ENCODE data around the gene LAMC2. TPM values are rescaled to one million over a fixed set of nuclear protein-coding genes. Genes with fewer than 3 reads are reported as not detected.
A peak's percentile ranks its signal among the peaks of the same experiment; 100 is the strongest.

The LAMC2 gene
- total RNA-seq, 4 donors from 2014 or later, result 9.4 to 17.4 (median 15.9) TPM

DNA sequence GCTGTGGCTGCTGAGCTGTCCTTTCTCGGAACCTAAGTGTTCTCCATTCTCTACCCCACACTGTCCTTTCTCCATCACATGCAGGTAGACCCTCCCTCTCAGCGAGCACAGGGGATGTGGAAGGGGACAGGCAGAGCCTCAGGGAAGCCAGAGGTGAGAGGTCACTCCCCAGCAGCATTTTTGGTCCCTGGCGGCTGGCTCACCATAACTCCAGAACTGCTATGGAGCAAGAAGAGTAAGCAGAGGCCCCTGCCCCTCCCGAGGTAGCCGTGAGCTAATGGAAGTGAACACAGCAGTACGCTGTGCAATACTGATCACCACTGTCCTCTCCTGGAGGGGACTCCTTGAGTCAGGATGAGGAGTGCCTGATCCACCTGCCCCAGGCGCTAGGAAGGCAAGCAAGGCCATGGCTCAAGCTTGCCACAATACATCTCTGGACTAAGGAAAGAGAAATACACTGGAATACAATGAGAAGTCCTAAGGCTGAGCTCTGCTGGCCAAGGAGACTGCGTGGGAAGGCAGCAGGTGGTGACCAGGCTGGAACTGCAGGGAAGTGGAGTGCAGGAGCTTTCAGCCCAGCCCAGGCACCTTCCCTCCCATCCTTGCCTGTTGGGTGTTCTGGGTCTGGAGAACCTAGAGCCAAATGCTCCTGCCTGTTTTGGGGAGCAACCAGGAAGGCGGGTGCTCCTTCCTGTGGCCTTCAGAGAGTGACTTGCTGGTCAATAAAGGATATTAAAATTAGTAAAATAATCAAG, 96.2 kb downstream of the LAMC2 start:
- H3K4me3 ChIP-seq, result no peak overlapping the region
- peaks cover 11 to 61% (median 42%) of the 10 kb centered on the region in 3 donors for H3K4me1 ChIP-seq
- H3K36me3 ChIP-seq, result no peaks in the 10 kb centered on the region
- no peaks in the 10 kb centered on the region for H3K27me3 ChIP-seq
- no peak for TF ChIP-seq POLR2A (IDR thresholded peaks at IDR 0.05)
- TF ChIP-seq, protein P1, sequence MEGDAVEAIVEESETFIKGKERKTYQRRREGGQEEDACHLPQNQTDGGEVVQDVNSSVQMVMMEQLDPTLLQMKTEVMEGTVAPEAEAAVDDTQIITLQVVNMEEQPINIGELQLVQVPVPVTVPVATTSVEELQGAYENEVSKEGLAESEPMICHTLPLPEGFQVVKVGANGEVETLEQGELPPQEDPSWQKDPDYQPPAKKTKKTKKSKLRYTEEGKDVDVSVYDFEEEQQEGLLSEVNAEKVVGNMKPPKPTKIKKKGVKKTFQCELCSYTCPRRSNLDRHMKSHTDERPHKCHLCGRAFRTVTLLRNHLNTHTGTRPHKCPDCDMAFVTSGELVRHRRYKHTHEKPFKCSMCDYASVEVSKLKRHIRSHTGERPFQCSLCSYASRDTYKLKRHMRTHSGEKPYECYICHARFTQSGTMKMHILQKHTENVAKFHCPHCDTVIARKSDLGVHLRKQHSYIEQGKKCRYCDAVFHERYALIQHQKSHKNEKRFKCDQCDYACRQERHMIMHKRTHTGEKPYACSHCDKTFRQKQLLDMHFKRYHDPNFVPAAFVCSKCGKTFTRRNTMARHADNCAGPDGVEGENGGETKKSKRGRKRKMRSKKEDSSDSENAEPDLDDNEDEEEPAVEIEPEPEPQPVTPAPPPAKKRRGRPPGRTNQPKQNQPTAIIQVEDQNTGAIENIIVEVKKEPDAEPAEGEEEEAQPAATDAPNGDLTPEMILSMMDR (IDR thresholded peaks at IDR 0.05), result no peak
- no peaks in the 10 kb centered on the region for H3K9me3 ChIP-seq
- intact Hi-C loops (cut with DNase I), result loop anchor here (10.0 kb wide), 1 partner anchor 263 kb away; no protein-coding TSS in a partner anchor
- 81 to 87% methylated on average over 2 to 3 of the region's 9 CpGs for WGBS, 2 donors
- H3K27ac ChIP-seq, result peak overlapping the region; percentile 8 to 78 (median 58)
- DNase-seq, result no peak

DNA sequence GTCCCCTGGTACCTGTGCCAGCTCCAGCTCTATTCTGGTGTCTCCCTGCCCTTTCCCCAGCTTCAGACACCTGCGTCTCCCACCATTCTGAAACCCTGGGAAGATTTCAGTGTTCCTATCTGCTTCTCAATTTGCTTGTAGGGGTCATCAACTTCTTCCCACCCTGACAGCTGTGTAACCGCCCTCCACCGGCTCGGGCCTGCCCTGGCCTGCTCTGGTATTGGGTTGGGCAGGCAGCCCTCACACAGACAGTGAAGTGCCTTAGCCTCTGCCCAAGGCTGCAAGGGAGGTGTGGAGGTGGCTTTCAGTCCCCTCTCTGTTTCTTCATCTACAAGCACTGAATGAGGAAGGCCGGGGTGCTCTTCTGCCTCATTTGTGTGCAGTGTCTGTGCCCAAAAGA, 97.2 kb downstream of the LAMC2 start:
- DNase-seq, result no peak
- H3K4me1 ChIP-seq, result peaks cover 11 to 57% (median 42%) of the 10 kb centered on the region in 3 donors

DNA sequence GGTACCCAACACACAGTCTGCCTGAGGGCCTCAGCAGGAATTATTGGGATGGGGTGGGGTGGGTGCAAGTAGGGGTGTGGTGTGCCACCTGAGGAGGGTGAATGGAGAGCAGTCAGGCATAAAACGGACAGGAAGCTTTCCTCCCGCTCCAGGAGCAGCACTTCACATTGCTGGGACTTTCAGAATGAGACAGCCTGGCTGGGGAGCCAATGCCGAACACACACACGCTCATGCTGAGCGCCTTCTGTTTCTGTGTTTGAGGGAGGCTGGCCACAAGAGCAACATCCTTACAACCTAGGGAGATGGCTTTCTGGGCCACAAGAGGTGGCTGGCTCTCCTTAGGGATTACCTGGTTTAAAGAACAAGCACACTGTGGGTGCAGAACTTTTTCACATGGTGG, 98.0 kb downstream of the LAMC2 start:
- Histone ChIP-seq H3K9me3 (no peaks in the 10 kb centered on the region), H3K4me3 (no peak overlapping the region), H3K36me3 (no peaks in the 10 kb centered on the region), H3K27me3 (no peaks in the 10 kb centered on the region), H3K27ac (no peak overlapping the region), H3K4me1 (peaks cover 11 to 49% (median 35%) of the 10 kb centered on the region in 3 donors)
- intact Hi-C loops (cut with DNase I), result loop anchor here (10.0 kb wide), 1 partner anchor 261 kb away; no protein-coding TSS in a partner anchor
- 72 to 73% methylated on average over 3 to 5 of the region's 5 CpGs for WGBS, 2 donors
- no peak for DNase-seq
- TF ChIP-seq, protein P1 (IDR thresholded peaks at IDR 0.05), result no peak
- TF ChIP-seq POLR2A (IDR thresholded peaks at IDR 0.05), result no peak

More for the DNA sequence above, 97.2 kb downstream of the LAMC2 start:
- H3K27me3 ChIP-seq, result no peaks in the 10 kb centered on the region
- TF ChIP-seq, protein P1 (IDR thresholded peaks at IDR 0.05), result no peak
- H3K27ac ChIP-seq, result no peak overlapping the region
- H3K9me3 ChIP-seq, result no peaks in the 10 kb centered on the region
- no peak overlapping the region for H3K4me3 ChIP-seq
- WGBS, 2 donors, result 73 to 89% methylated on average over 1 to 3 of the region's 5 CpGs
- no peaks in the 10 kb centered on the region for H3K36me3 ChIP-seq
- intact Hi-C loops (cut with DNase I), result loop anchor here (10.0 kb wide), 1 partner anchor 262 kb away; no protein-coding TSS in a partner anchor

DNA sequence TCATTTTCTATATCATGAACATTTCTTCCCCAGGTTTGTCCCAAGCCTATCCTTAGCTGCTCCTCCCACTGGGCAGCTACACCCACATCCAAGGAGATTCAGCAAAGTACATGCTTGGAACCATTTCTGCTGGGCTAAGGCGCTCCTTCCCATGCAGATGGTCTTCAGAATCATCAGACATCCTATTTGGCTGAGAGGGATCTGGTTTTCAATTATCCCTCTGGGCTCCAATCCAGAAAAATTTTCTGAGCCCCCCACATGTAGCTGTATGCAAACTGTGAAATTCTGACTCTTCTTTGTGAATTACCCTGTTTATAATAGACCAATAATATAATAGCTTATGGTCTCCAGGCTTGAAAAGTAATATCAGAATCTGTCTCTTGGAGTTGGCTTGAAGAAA, 99.2 kb downstream of the LAMC2 start:
- no peaks in the 10 kb centered on the region for H3K27me3 ChIP-seq
- H3K36me3 ChIP-seq, result no peaks in the 10 kb centered on the region
- 93 to 100% methylated on average over 1 of the region's 1 CpG for WGBS, 2 donors
- TF ChIP-seq POLR2A (IDR thresholded peaks at IDR 0.05), result no peak
- TF ChIP-seq, protein P1 (IDR thresholded peaks at IDR 0.05), result no peak
- intact Hi-C loops (cut with DNase I), result loop anchor here (10.0 kb wide), 1 partner anchor 260 kb away; no protein-coding TSS in a partner anchor
- no peak overlapping the region for H3K4me3 ChIP-seq
- no peaks in the 10 kb centered on the region for H3K9me3 ChIP-seq
- H3K4me1 ChIP-seq, result peaks cover 5 to 37% (median 23%) of the 10 kb centered on the region in 3 donors
- no peak overlapping the region for H3K27ac ChIP-seq
- DNase-seq, result no peak

DNA sequence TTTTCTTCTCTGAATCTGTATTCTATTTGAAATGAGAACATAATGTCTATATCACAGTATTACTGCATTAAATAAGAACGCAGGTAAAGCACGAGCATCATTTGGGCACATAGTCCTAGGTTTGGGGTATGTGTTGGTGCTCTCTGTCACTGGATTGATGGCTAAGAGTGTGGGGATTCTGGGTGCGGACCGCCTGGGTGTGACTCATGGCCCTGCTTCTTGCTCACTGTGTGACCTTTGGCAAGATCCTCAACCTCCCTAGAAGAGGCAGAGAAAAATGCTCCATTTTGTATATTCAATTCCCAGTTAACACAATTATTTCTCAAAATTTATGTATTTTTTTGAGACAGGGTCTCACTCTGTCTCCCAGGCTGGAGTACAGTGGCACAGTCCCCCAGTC, 99.7 kb downstream of the LAMC2 start:
- no peaks in the 10 kb centered on the region for H3K9me3 ChIP-seq
- no peak overlapping the region for H3K27ac ChIP-seq
- DNase-seq, result no peak
- intact Hi-C loops (cut with DNase I), result loop anchor here (10.0 kb wide), 1 partner anchor 259 kb away; no protein-coding TSS in a partner anchor
- no peaks in the 10 kb centered on the region for H3K36me3 ChIP-seq
- WGBS, 2 donors, result 53 to 69% methylated on average over 4 of the region's 4 CpGs
- no peak overlapping the region for H3K4me3 ChIP-seq
- no peak for TF ChIP-seq POLR2A (IDR thresholded peaks at IDR 0.05)
- TF ChIP-seq, protein P1 (IDR thresholded peaks at IDR 0.05), result no peak
- H3K27me3 ChIP-seq, result no peaks in the 10 kb centered on the region
- H3K4me1 ChIP-seq, result peaks cover 5 to 35% (median 21%) of the 10 kb centered on the region in 3 donors

Data from esophagus squamous epithelium (tissue), 5 donors.